ENCODE results near the gene CDK4.
A peak's percentile ranks its signal among the peaks of the same experiment; 100 is the strongest.

Gene CDK4

GRCh38 chr12:57762463-57762862 lies 10.4 kb upstream of the CDK4 start:
- H3K4ac ChIP-seq (ENCODE audit: low read depth, low read length), result no peak overlapping the region
- WGBS (ENCODE audit: extremely low coverage, insufficient coverage, insufficient read length), result no CpG with 5 or more reads among the region's 2 CpGs
- H3K4me1 ChIP-seq (ENCODE audit: control insufficient read depth in 1 of 2, insufficient read depth in 2 of 2, low read length in 2 of 2), result peaks cover 16 to 21% of the 10 kb centered on the region in 2 experiments
- H4K12ac ChIP-seq (ENCODE audit: low read depth, low read length), result no peak overlapping the region
- H3K18ac ChIP-seq (ENCODE audit: low read length), result no peak overlapping the region
- H3K4me2 ChIP-seq (ENCODE audit: low read length), result no peak overlapping the region
- no peak overlapping the region for H2AFZ ChIP-seq (ENCODE audit: insufficient read depth, low read length, poor library complexity)
- no peak for DNase-seq
- peaks cover 6% of the 10 kb centered on the region for H3K9me3 ChIP-seq (ENCODE audit: insufficient read depth, low read depth, low read length)
- H3K9ac ChIP-seq (ENCODE audit: low read length), result no peak overlapping the region
- H3K36me3 ChIP-seq (ENCODE audit: control insufficient read depth in 1 of 2, insufficient read depth in 2 of 2, low read length in 2 of 2), result no peaks in the 10 kb centered on the region
- H3K14ac ChIP-seq (ENCODE audit: low read length), result no peak overlapping the region
- no peak overlapping the region for H2BK5ac ChIP-seq (ENCODE audit: low read depth, low read length, poor library complexity)
- no peaks in the 10 kb centered on the region for H3K79me1 ChIP-seq (ENCODE audit: low read length)
- H2AK5ac ChIP-seq (ENCODE audit: low read length), result no peak overlapping the region
- peaks cover 45% of the 10 kb centered on the region for H3K27me3 ChIP-seq (ENCODE audit: insufficient read depth, low read length)
- H4K8ac ChIP-seq (ENCODE audit: low read depth, low read length), result no peak overlapping the region
- H3K27ac ChIP-seq (ENCODE audit: low read depth, low read length), result no peak overlapping the region
- H3K23ac ChIP-seq (ENCODE audit: low read length), result no peak overlapping the region
- H2BK120ac ChIP-seq (ENCODE audit: insufficient read depth, low read length, poor library complexity), result no peak overlapping the region
- no peak overlapping the region for H2BK12ac ChIP-seq (ENCODE audit: low read length)
- H3K4me3 ChIP-seq (ENCODE audit: low read depth, low read length), result no peak overlapping the region
- H3K79me2 ChIP-seq (ENCODE audit: control insufficient read depth, insufficient read depth, low read length, poor library complexity), result no peaks in the 10 kb centered on the region
- no peak overlapping the region for H4K91ac ChIP-seq (ENCODE audit: low read depth, low read length)

GRCh38 chr12:57761391-57761998 lies 9.4 kb upstream of the CDK4 start:
- WGBS (ENCODE audit: extremely low coverage, insufficient coverage, insufficient read length), result no CpG with 5 or more reads among the region's 4 CpGs
- no peak overlapping the region for H4K91ac ChIP-seq (ENCODE audit: low read depth, low read length)

GRCh38 chr12:57760347-57760982 lies 8.4 kb upstream of the CDK4 start:
- Histone ChIP-seq H2BK12ac (ENCODE audit: low read length) (no peak overlapping the region), H3K4me3 (ENCODE audit: low read depth, low read length) (no peak overlapping the region), H2AFZ (ENCODE audit: insufficient read depth, low read length, poor library complexity) (no peak overlapping the region), H3K79me2 (ENCODE audit: control insufficient read depth, insufficient read depth, low read length, poor library complexity) (no peaks in the 10 kb centered on the region), H3K79me1 (ENCODE audit: low read length) (no peaks in the 10 kb centered on the region), H4K12ac (ENCODE audit: low read depth, low read length) (no peak overlapping the region), H3K4me1 (ENCODE audit: control insufficient read depth in 1 of 2, insufficient read depth in 2 of 2, low read length in 2 of 2) (peaks cover 9 to 14% of the 10 kb centered on the region in 2 experiments), H3K27ac (ENCODE audit: low read depth, low read length) (no peak overlapping the region), H2BK120ac (ENCODE audit: insufficient read depth, low read length, poor library complexity) (no peak overlapping the region), H4K91ac (ENCODE audit: low read depth, low read length) (no peak overlapping the region), H2BK5ac (ENCODE audit: low read depth, low read length, poor library complexity) (no peak overlapping the region), H2AK5ac (ENCODE audit: low read length) (no peak overlapping the region), H3K27me3 (ENCODE audit: insufficient read depth, low read length) (peaks cover 40% of the 10 kb centered on the region), H3K4ac (ENCODE audit: low read depth, low read length) (no peak overlapping the region), H3K9ac (ENCODE audit: low read length) (no peak overlapping the region), H3K18ac (ENCODE audit: low read length) (no peak overlapping the region), H3K36me3 (ENCODE audit: control insufficient read depth in 1 of 2, insufficient read depth in 2 of 2, low read length in 2 of 2) (no peaks in the 10 kb centered on the region), H3K4me2 (ENCODE audit: low read length) (no peak overlapping the region), H3K14ac (ENCODE audit: low read length) (no peak overlapping the region), H3K23ac (ENCODE audit: low read length) (no peak overlapping the region), H4K8ac (ENCODE audit: low read depth, low read length) (no peak overlapping the region), H3K9me3 (ENCODE audit: insufficient read depth, low read depth, low read length) (peaks cover 7% of the 10 kb centered on the region)
- no peak for DNase-seq
- no CpG with 5 or more reads among the region's 3 CpGs for WGBS (ENCODE audit: extremely low coverage, insufficient coverage, insufficient read length)

More at GRCh38 chr12:57761391-57761998, 9.4 kb upstream of the CDK4 start:
- H3K4ac ChIP-seq (ENCODE audit: low read depth, low read length), result no peak overlapping the region
- no peak overlapping the region for H3K23ac ChIP-seq (ENCODE audit: low read length)
- no peak overlapping the region for H4K8ac ChIP-seq (ENCODE audit: low read depth, low read length)
- peaks cover 13 to 18% of the 10 kb centered on the region in 2 experiments for H3K4me1 ChIP-seq (ENCODE audit: control insufficient read depth in 1 of 2, insufficient read depth in 2 of 2, low read length in 2 of 2)
- no peak overlapping the region for H3K4me3 ChIP-seq (ENCODE audit: low read depth, low read length)
- no peak overlapping the region for H3K9ac ChIP-seq (ENCODE audit: low read length)
- no peak overlapping the region for H3K18ac ChIP-seq (ENCODE audit: low read length)
- no peak overlapping the region for H2AK5ac ChIP-seq (ENCODE audit: low read length)
- H2BK12ac ChIP-seq (ENCODE audit: low read length), result no peak overlapping the region
- H2BK120ac ChIP-seq (ENCODE audit: insufficient read depth, low read length, poor library complexity), result no peak overlapping the region
- H3K79me1 ChIP-seq (ENCODE audit: low read length), result no peaks in the 10 kb centered on the region
- no peak overlapping the region for H4K12ac ChIP-seq (ENCODE audit: low read depth, low read length)
- H3K27ac ChIP-seq (ENCODE audit: low read depth, low read length), result no peak overlapping the region
- H3K36me3 ChIP-seq (ENCODE audit: control insufficient read depth in 1 of 2, insufficient read depth in 2 of 2, low read length in 2 of 2), result no peaks in the 10 kb centered on the region
- DNase-seq, result no peak
- H3K14ac ChIP-seq (ENCODE audit: low read length), result no peak overlapping the region
- H3K27me3 ChIP-seq (ENCODE audit: insufficient read depth, low read length), result peaks cover 40% of the 10 kb centered on the region
- no peak overlapping the region for H2BK5ac ChIP-seq (ENCODE audit: low read depth, low read length, poor library complexity)
- peaks cover 6% of the 10 kb centered on the region for H3K9me3 ChIP-seq (ENCODE audit: insufficient read depth, low read depth, low read length)
- no peak overlapping the region for H3K4me2 ChIP-seq (ENCODE audit: low read length)
- no peak overlapping the region for H2AFZ ChIP-seq (ENCODE audit: insufficient read depth, low read length, poor library complexity)
- no peaks in the 10 kb centered on the region for H3K79me2 ChIP-seq (ENCODE audit: control insufficient read depth, insufficient read depth, low read length, poor library complexity)

GRCh38 chr12:57759360-57759980 lies 7.4 kb upstream of the CDK4 start:
- Histone ChIP-seq H2AFZ (ENCODE audit: insufficient read depth, low read length, poor library complexity) (no peak overlapping the region), H3K23ac (ENCODE audit: low read length) (no peak overlapping the region), H3K36me3 (ENCODE audit: control insufficient read depth in 1 of 2, insufficient read depth in 2 of 2, low read length in 2 of 2) (no peaks in the 10 kb centered on the region), H2BK12ac (ENCODE audit: low read length) (no peak overlapping the region), H3K4me1 (ENCODE audit: control insufficient read depth in 1 of 2, insufficient read depth in 2 of 2, low read length in 2 of 2) (peaks cover 2 to 7% of the 10 kb centered on the region in 2 experiments), H3K4me3 (ENCODE audit: low read depth, low read length) (no peak overlapping the region), H3K79me1 (ENCODE audit: low read length) (no peaks in the 10 kb centered on the region), H3K9me3 (ENCODE audit: insufficient read depth, low read depth, low read length) (peaks cover 5% of the 10 kb centered on the region), H2BK120ac (ENCODE audit: insufficient read depth, low read length, poor library complexity) (no peak overlapping the region), H3K4me2 (ENCODE audit: low read length) (no peak overlapping the region), H3K9ac (ENCODE audit: low read length) (no peak overlapping the region), H3K27ac (ENCODE audit: low read depth, low read length) (no peak overlapping the region), H4K91ac (ENCODE audit: low read depth, low read length) (no peak overlapping the region), H4K8ac (ENCODE audit: low read depth, low read length) (no peak overlapping the region), H2BK5ac (ENCODE audit: low read depth, low read length, poor library complexity) (no peak overlapping the region), H3K27me3 (ENCODE audit: insufficient read depth, low read length) (peaks cover 34% of the 10 kb centered on the region), H3K18ac (ENCODE audit: low read length) (no peak overlapping the region), H3K4ac (ENCODE audit: low read depth, low read length) (no peak overlapping the region), H3K79me2 (ENCODE audit: control insufficient read depth, insufficient read depth, low read length, poor library complexity) (no peaks in the 10 kb centered on the region), H2AK5ac (ENCODE audit: low read length) (no peak overlapping the region), H4K12ac (ENCODE audit: low read depth, low read length) (no peak overlapping the region), H3K14ac (ENCODE audit: low read length) (no peak overlapping the region)
- DNase-seq, result peak in 1 of 2 donors; percentile 60
- WGBS (ENCODE audit: extremely low coverage, insufficient coverage, insufficient read length), result no CpG with 5 or more reads among the region's 3 CpGs
